Measurements from ENCODE around the gene CDKN2AIP. TPM values are rescaled to one million over a fixed set of nuclear protein-coding genes. Genes with fewer than 3 reads are reported as not detected.

CDKN2AIP gene
- total RNA-seq, 1 experiment from 2014 or later: 6.4 TPM

- TF ChIP-seq SRF (IDR thresholded peaks at IDR 0.05; ENCODE audit: low read depth) (no peak), POLR2AphosphoS5 (IDR thresholded peaks at IDR 0.05; ENCODE audit: low read depth, low read length) (no peak)
Observed at GRCh38 chr4:183407128-183407585, 37.3 kb upstream of the CDKN2AIP start (continued).

GRCh38 chr4:183407635-183408464 lies 36.6 kb upstream of the CDKN2AIP start:
- Histone ChIP-seq H3K9ac (ENCODE audit: low read length) (peak overlapping the region; percentile 48), H3K4me2 (ENCODE audit: low read length) (peak overlapping the region; percentile 75), H4K20me1 (ENCODE audit: insufficient read depth) (no peaks in the 10 kb centered on the region), H3K4me1 (ENCODE audit: control insufficient read depth in 1 of 2, insufficient read depth in 2 of 2, low read length in 2 of 2) (peaks cover 0 to 10% of the 10 kb centered on the region in 2 experiments; a peak in 2 of 4 replicates), H3K27me3 (ENCODE audit: insufficient read depth, low read length) (no peaks in the 10 kb centered on the region), H2AFZ (ENCODE audit: low read depth, low read length, poor library complexity, severe bottlenecking) (peak overlapping the region; percentile 74), H3K36me3 (ENCODE audit: control insufficient read depth in 1 of 2, insufficient read depth in 2 of 2, low read length in 2 of 2) (no peaks in the 10 kb centered on the region), H3K9me2 (ENCODE audit: insufficient read depth) (no peaks in the 10 kb centered on the region), H3K79me2 (ENCODE audit: insufficient read depth, low read length) (no peaks in the 10 kb centered on the region), H3K9me3 (ENCODE audit: control insufficient read depth in 1 of 2, insufficient read depth in 1 of 2, low read depth in 1 of 2, low read length in 2 of 2) (no peaks in the 10 kb centered on the region), H3K4me3 (replicated peaks in 1 of 2; ENCODE audit: low read depth in 1 of 2, low read length in 2 of 2) (peak overlapping the region; percentile 42 to 54), H3K27ac (ENCODE audit: low read depth, low read length) (no peak overlapping the region)
- no peak for DNase-seq (ENCODE audit: low read depth, low spot score)
- ChIA-PET CTCF (interaction anchor here (0.7 to 1.5 kb wide), 2 partner anchors 17 to 145 kb away, joined by 3 to 4 read pairs; no protein-coding TSS in a partner anchor), RAD21 (ENCODE audit: low non-redundant PET in 1 of 2, low total read pairs in 2 of 2, uncharacterized antibody in 2 of 2, unreplicated experiment in 2 of 2) (no interaction called here), POLR2A (no interaction called here)
- intact Hi-C loops (cut with micrococcal nuclease): no loop called here
- ATAC-seq: no peak
- TF ChIP-seq ZBTB33 (IDR thresholded peaks at IDR 0.05; ENCODE audit: extremely low read depth, insufficient replicate concordance, low read length): no peak
- TF ChIP-seq TCF7L2 (IDR thresholded peaks at IDR 0.05; ENCODE audit: borderline replicate concordance, extremely low read depth, insufficient read depth, insufficient read length): no peak
- TF ChIP-seq REST (IDR thresholded peaks at IDR 0.05; ENCODE audit: low read depth): no peak
- no peak for TF ChIP-seq POLR2A (IDR thresholded peaks at IDR 0.05; ENCODE audit: borderline replicate concordance, extremely low read depth, insufficient read depth, insufficient read length)
- TF ChIP-seq ZFX (IDR thresholded peaks at IDR 0.05): no peak
- TF ChIP-seq RAD21 (IDR thresholded peaks at IDR 0.05; ENCODE audit: low read depth): no peak
- no peak for TF ChIP-seq EZH2 (IDR thresholded peaks at IDR 0.05)
- TF ChIP-seq JUND (IDR thresholded peaks at IDR 0.05): no peak
- TF ChIP-seq ZNF274 (IDR thresholded peaks at IDR 0.05; ENCODE audit: low read depth, low read length): no peak
- TF ChIP-seq ELF1 (IDR thresholded peaks at IDR 0.05; ENCODE audit: borderline replicate concordance, low read depth): no peak
- TF ChIP-seq CEBPB (IDR thresholded peaks at IDR 0.05; ENCODE audit: low read depth): no peak
- TF ChIP-seq SP1 (IDR thresholded peaks at IDR 0.05; ENCODE audit: low read depth): no peak
- no peak for TF ChIP-seq CBX3 (IDR thresholded peaks at IDR 0.05; ENCODE audit: low read depth)
- TF ChIP-seq MAX (IDR thresholded peaks at IDR 0.05): no peak
- no peak for TF ChIP-seq SRF (IDR thresholded peaks at IDR 0.05; ENCODE audit: low read depth)
- TF ChIP-seq SIN3A (IDR thresholded peaks at IDR 0.05; ENCODE audit: low read depth): no peak
- TF ChIP-seq EZH2phosphoT487 (IDR thresholded peaks at IDR 0.05; ENCODE audit: borderline replicate concordance): no peak
- no peak for TF ChIP-seq ATF3 (IDR thresholded peaks at IDR 0.05)
- TF ChIP-seq POLR2AphosphoS5 (IDR thresholded peaks at IDR 0.05; ENCODE audit: low read depth, low read length): no peak
- BruUV-seq (replicated peaks): no TSS peak
